ENCODE results near the gene GZF1.

Gene GZF1

GRCh38 chr20:23397961-23398360 is 36.0 kb downstream of the GZF1 start:
- DNase-seq = no peak
- intact Hi-C loops (cut with DNase I) = no loop called here

DNA sequence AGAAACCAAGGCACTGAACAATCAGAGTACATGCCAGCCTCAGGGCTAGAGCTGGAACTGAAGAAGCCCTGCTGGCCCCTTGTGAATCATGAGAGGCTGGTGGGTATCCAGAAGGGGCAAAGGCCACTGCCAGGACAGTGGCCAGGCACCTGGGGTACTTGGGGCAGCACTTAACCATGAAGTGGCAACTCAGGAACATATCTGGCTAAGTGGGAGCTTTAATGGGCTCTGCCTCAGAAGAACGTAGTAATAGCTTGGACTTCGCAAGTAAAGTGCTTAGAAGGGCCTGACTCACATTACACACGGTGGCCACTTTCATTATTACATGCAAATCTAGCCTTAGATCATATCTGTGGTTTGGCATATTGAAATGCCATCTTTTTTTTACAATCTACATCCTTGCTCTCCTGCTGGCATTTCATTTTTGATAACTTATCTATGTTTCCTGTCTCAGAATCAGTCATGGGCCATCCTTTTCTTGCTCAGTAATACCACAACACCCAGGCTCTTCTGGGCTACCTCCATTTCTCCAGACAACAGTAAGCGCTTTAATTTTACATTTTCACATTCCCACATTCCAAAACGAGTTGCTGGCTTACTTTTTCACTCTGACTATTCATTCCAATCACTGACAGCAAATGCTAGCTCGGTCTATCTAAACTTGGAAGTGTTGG is 37.7 kb downstream of the GZF1 start:
- intact Hi-C loops (cut with DNase I) = no loop called here
- no peak for DNase-seq

- intact Hi-C loops (cut with DNase I) = no loop called here
Observed at GRCh38 chr20:23401051-23401450, 39.1 kb downstream of the GZF1 start.

GRCh38 chr20:23403751-23404150 is 41.8 kb downstream of the GZF1 start:
- DNase-seq = no peak
- intact Hi-C loops (cut with DNase I) = no loop called here

More at GRCh38 chr20:23401051-23401450, 39.1 kb downstream of the GZF1 start:
- no peak for DNase-seq

- DNase-seq = no peak
- intact Hi-C loops (cut with DNase I) = no loop called here
Observed at GRCh38 chr20:23404196-23404595, 42.2 kb downstream of the GZF1 start.

DNA sequence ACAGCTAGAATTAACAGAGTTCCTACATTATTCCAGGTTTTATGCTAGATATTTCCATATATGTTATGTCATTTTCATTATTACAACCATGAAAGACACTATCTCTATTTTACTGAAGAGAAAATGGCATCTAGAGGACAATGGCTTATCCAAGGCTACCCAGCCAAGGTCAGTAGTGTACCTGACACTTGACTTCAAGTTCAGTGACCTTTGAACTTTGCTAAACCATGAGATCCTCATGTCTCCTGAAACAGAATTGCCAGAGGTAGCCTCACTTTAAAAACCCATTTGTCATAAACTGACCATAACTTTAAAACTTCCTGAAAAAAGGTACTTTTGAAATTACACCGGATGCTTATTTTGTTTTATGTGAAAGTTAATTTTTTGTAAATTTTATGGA is 44.9 kb downstream of the GZF1 start:
- intact Hi-C loops (cut with DNase I) = no loop called here
- DNase-seq = no peak

- intact Hi-C loops (cut with DNase I) = no loop called here
- no peak for DNase-seq
Observed at GRCh38 chr20:23407781-23408464, 45.9 kb downstream of the GZF1 start.

DNA sequence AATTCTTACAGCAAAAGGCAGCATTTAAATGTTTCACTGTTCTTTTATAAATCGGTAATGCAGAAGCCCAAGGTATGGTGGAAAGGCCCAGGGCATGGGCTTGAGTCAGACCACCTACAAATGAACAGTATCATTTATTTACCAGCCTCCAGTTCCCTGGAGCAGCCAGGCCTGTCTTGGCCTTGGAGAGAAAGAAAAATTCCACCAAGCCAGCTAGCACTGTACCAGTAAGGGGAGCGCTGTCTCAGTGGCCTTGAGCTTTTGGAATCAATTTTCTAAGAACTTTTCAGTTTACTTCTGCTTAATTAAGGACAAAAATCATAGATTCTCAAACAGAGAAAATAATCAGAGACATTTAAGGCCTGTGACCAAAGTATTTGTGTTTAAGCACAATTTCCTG is 47.0 kb downstream of the GZF1 start:
- intact Hi-C loops (cut with DNase I) = no loop called here
- DNase-seq = no peak

- intact Hi-C loops (cut with DNase I) = no loop called here
- no peak for DNase-seq
Observed at GRCh38 chr20:23409800-23410199, 47.8 kb downstream of the GZF1 start.

GRCh38 chr20:23410916-23411695 is 49.1 kb downstream of the GZF1 start:
- no peak for DNase-seq
- intact Hi-C loops (cut with DNase I) = no loop called here

GRCh38 chr20:23412026-23412425 is 50.0 kb downstream of the GZF1 start:
- DNase-seq = no peak
- intact Hi-C loops (cut with DNase I) = no loop called here

GRCh38 chr20:23413862-23414422 is 52.0 kb downstream of the GZF1 start:
- no peak for DNase-seq
- intact Hi-C loops (cut with DNase I) = no loop called here

DNA sequence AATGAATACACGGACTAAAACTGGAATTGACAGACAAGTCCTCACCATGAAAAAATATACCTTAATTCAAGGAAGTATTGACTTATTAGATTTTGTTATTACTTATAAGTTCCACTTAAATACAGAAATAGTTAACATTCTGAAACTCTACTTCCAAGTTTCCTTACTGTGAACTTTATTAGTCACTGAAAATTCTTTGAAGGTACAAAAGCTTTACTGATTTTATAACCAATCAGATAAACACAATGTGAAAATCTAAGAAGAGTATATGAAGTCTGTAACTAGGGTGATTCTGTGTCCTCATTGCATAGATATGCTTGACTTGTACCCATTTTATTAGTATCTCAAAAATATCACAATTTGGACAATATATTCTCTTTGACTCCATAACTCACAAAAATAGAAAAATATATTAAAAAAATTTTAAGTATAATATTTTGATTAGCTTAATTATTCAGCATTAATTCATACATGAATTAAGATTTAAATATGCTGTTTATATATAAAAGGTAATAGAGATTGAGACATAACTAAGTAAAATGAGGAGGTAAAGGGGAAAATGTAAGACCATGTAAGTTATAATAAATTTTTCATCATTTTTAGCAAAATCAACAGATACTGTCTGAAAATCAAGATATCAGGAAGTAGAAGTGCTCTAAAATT is 52.7 kb downstream of the GZF1 start:
- DNase-seq = no peak
- intact Hi-C loops (cut with DNase I) = no loop called here

DNA sequence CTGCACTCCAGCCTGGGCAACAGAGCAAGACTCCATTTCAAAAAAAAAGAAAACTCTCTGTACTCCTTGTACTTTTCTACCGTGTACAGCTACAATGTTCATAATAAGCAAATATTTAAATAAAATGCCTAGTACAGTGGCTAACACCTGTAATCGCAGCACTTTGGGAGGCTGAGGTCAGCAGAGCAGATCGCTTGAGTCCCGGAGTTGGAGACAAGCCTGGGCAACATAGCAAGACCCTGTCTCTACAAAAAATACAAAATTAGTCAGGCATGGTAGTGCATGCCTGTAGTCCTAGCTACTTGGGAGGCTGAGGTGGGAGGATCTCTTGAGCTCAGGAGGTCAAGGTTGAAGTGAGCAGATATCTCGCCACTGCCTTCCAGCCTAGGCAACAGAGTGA is 53.6 kb downstream of the GZF1 start:
- intact Hi-C loops (cut with DNase I) = no loop called here
- no peak for DNase-seq

DNA sequence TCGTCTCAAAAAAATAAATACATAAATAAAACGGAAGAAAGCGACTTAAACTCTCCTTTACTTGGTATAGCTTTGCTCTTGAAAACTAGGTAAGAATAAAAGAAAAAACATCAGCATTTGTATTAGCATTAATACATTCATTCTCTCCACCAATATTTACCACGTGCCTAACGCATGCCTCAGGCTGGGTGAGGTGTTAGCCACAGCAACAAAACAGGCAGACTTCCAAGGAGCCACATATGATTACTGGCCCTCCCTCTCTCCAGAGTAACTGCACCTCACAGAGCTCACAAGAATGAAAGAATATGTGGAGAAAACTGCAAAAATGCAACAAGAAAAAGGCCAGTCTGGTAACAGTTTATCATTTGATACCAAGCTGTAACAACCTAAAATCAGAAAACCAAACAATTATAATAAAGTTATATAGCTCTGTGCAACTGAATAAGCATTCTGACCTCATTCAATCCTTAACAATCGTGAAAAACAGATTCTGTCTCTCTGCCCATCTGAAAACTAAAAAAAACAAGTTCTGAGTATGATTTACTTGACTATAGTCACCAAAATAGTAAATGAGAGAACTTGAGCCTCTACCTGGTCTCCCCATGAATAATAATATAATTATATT is 54.1 kb downstream of the GZF1 start:
- intact Hi-C loops (cut with DNase I) = no loop called here
- DNase-seq = no peak

DNA sequence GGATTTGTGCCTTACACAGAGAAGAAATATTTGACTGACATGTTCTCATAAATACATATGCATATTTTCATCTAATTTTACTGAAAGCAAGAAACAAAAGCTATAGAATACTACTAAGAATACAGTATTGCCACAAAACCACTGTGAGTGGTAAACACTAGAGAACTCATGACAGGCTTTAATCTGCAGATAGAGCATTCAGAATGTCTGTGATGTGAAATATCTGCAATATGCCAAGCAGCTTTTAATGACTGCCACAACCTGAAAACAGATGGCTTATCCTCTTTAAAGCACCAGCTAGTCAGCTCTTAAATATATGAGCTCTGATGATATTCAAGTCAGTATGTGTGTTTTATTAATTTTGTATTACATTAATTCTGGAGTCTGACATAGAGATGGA is 55.9 kb downstream of the GZF1 start:
- DNase-seq = no peak
- intact Hi-C loops (cut with DNase I) = no loop called here

- intact Hi-C loops (cut with DNase I) = no loop called here
Observed at GRCh38 chr20:23419657-23419994, 57.6 kb downstream of the GZF1 start.

GRCh38 chr20:23419995-23420901 is 58.3 kb downstream of the GZF1 start:
- intact Hi-C loops (cut with DNase I) = no loop called here

More at GRCh38 chr20:23419657-23419994, 57.6 kb downstream of the GZF1 start:
- no peak for DNase-seq

More at GRCh38 chr20:23419995-23420901, 58.3 kb downstream of the GZF1 start:
- DNase-seq = peak in 5 of 10 donors; percentile 18 to 84 (median 30)
